T47D (cell line): ENCODE results near the gene TBRG4.

Source experiments
- DNase-seq, 2 experiments: peaks; one replicate each; pipeline versions ENCODE4 v3.0.0 to v3.0.0-alpha.2; 2011 to 2012; ENCODE audit warnings: low read depth in 1 of 2, low spot score in 1 of 2
- JUND ChIP-seq: IDR thresholded peaks from 2 replicates; pipeline ENCODE4 v1.6.1; 2012; ENCODE audit warnings: low read depth
- in situ Hi-C: cut with HindIII; loops from 2 replicates; pipeline ENCODE4 v1.10.0; 2016; ENCODE audit warnings: low sequenced_read_pairs, low pct_unique_long_range_greater_than_20kb

Gene TBRG4

GRCh38 chr7:45103958-45104843, 7.3 kb downstream of the TBRG4 start:
- in situ Hi-C loops: no loop called here
- TF ChIP-seq JUND: no peak

GRCh38 chr7:45102785-45103712, 8.4 kb downstream of the TBRG4 start:
- no peak for TF ChIP-seq JUND
- in situ Hi-C loops: no loop called here
- DNase-seq: no peak

More at GRCh38 chr7:45103958-45104843, 7.3 kb downstream of the TBRG4 start:
- DNase-seq: no peak

- in situ Hi-C loops: no loop called here
- no peak for TF ChIP-seq JUND
- no peak for DNase-seq
These were observed 9.7 kb downstream of the TBRG4 start for GRCh38 chr7:45101748-45102147.

GRCh38 chr7:45100761-45101480, 10.6 kb downstream of the TBRG4 start:
- in situ Hi-C loops: no loop called here
- TF ChIP-seq JUND: no peak
- DNase-seq: no peak

- DNase-seq: no peak
- in situ Hi-C loops: no loop called here
- TF ChIP-seq JUND: no peak
These were observed 11.4 kb downstream of the TBRG4 start for GRCh38 chr7:45099891-45100760.

GRCh38 chr7:45098983-45099839, 12.3 kb downstream of the TBRG4 start:
- no peak for TF ChIP-seq JUND
- in situ Hi-C loops: no loop called here
- peak in 1 of 2 experiments; percentile 33 for DNase-seq

- DNase-seq: no peak
- TF ChIP-seq JUND: no peak
- in situ Hi-C loops: no loop called here
These were observed 18.6 kb downstream of the TBRG4 start for GRCh38 chr7:45092931-45093235.

- TF ChIP-seq JUND: no peak
- no peak for DNase-seq
- in situ Hi-C loops: no loop called here
These were observed 19.2 kb downstream of the TBRG4 start for GRCh38 chr7:45092100-45092930.

GRCh38 chr7:45089341-45089891, 22.1 kb downstream of the TBRG4 start:
- no peak for TF ChIP-seq JUND
- in situ Hi-C loops: no loop called here
- peak; percentile 73 to 81 for DNase-seq

- in situ Hi-C loops: no loop called here
- TF ChIP-seq JUND: no peak
- DNase-seq: no peak
These were observed 22.6 kb downstream of the TBRG4 start, which contains the start of gene NACAD for GRCh38 chr7:45088821-45089340. Gene NACAD, minus strand, starts transcription at chr7:45088969. Its CDS starts 75 bp downstream, at chr7:45088894.
